DOHH2 (cell line): ENCODE results near the gene SLC25A25.

Source experiments
- EZH2phosphoT487 ChIP-seq: fragments of 200-600 bp; sonication (generic); IDR thresholded peaks from 2 replicates; pipeline ENCODE4 v1.6.1; 2017; ENCODE audit warnings: borderline replicate concordance, mild to moderate bottlenecking, antibody characterized with exemption, low read length, moderate library complexity, mixed read lengths
- TF ChIP-seq, protein P1 (sequence below): fragments of 200-600 bp; sonication (generic); IDR thresholded peaks from one replicate; pipeline ENCODE4 v1.5.1; 2014; ENCODE audit warnings: antibody characterized with exemption, mild to moderate bottlenecking, low read depth, low read length; ENCODE audit not compliant: poor library complexity, severe bottlenecking

DNA sequence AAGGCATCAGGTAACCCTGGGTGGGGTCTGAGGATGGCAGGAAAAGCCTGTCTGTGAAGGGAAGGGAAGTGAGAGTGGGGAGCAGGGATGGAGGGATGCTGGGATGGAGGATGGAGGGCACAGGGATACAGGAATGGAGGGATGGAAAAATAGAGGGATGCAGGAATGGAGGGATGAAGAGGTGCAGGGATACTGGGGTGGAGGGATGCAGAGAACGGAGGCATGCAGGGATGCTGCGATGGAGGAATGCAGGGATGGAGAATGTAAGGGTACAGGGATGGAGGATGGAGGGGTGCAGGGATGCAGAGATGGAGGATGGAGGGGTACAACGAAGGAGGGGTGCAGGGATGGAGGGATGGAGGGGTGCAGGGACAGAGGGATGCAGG is 50.4 kb downstream of the SLC25A25 start:
- TF ChIP-seq, protein P1, sequence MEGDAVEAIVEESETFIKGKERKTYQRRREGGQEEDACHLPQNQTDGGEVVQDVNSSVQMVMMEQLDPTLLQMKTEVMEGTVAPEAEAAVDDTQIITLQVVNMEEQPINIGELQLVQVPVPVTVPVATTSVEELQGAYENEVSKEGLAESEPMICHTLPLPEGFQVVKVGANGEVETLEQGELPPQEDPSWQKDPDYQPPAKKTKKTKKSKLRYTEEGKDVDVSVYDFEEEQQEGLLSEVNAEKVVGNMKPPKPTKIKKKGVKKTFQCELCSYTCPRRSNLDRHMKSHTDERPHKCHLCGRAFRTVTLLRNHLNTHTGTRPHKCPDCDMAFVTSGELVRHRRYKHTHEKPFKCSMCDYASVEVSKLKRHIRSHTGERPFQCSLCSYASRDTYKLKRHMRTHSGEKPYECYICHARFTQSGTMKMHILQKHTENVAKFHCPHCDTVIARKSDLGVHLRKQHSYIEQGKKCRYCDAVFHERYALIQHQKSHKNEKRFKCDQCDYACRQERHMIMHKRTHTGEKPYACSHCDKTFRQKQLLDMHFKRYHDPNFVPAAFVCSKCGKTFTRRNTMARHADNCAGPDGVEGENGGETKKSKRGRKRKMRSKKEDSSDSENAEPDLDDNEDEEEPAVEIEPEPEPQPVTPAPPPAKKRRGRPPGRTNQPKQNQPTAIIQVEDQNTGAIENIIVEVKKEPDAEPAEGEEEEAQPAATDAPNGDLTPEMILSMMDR = no peak
- no peak for TF ChIP-seq EZH2phosphoT487
